ENCODE results near the gene CFAP20.
"Not testable (repeated sequence)": the region's sequence is repeated elsewhere in the genome, so short reads cannot be mapped to it uniquely, and the experiment has no call there.

The CFAP20 gene

GRCh38 chr16:58085171-58085570 lies 44.0 kb downstream of the CFAP20 start:
- Histone ChIP-seq H3K4me3 (ENCODE audit: low read depth, low read length, poor library complexity, severe bottlenecking) (no peak overlapping the region), H3K9me2 (ENCODE audit: low read depth, low read length) (no peaks in the 10 kb centered on the region), H2AFZ (ENCODE audit: low read length) (no peak overlapping the region), H3K36me3 (ENCODE audit: insufficient read depth, low read length) (no peaks in the 10 kb centered on the region), H3K27ac (ENCODE audit: low read depth, low read length, poor library complexity, severe bottlenecking) (no peak overlapping the region), H4K20me1 (ENCODE audit: insufficient read depth, low read length) (no peaks in the 10 kb centered on the region), H3K9me3 (ENCODE audit: low read length) (no peaks in the 10 kb centered on the region), H3K27me3 (ENCODE audit: insufficient read depth, low read length) (no peaks in the 10 kb centered on the region), H3K4me1 (ENCODE audit: insufficient read depth, low read length, severe bottlenecking) (no peaks in the 10 kb centered on the region), H3K4me2 (ENCODE audit: low read length) (no peak overlapping the region), H3K79me2 (ENCODE audit: insufficient read depth, low read length) (no peaks in the 10 kb centered on the region), H3F3A (ENCODE audit: insufficient read depth, low read length) (no peaks in the 10 kb centered on the region), H3K9ac (ENCODE audit: low read length) (no peak overlapping the region)
- TF ChIP-seq CTCF (IDR thresholded peaks at IDR 0.05; ENCODE audit: low read length) (no peak), EZH2 (IDR thresholded peaks at IDR 0.05; ENCODE audit: borderline replicate concordance, low read length) (no peak)

- Histone ChIP-seq H3K27me3 (ENCODE audit: insufficient read depth, low read length) (no peaks in the 10 kb centered on the region), H3K9me2 (ENCODE audit: low read depth, low read length) (no peaks in the 10 kb centered on the region), H3K27ac (ENCODE audit: low read depth, low read length, poor library complexity, severe bottlenecking) (no peak overlapping the region), H3K9me3 (ENCODE audit: low read length) (no peaks in the 10 kb centered on the region), H3K4me1 (ENCODE audit: insufficient read depth, low read length, severe bottlenecking) (no peaks in the 10 kb centered on the region), H3K4me3 (ENCODE audit: low read depth, low read length, poor library complexity, severe bottlenecking) (no peak overlapping the region), H3K9ac (ENCODE audit: low read length) (no peak overlapping the region), H3K36me3 (ENCODE audit: insufficient read depth, low read length) (no peaks in the 10 kb centered on the region), H3F3A (ENCODE audit: insufficient read depth, low read length) (no peaks in the 10 kb centered on the region), H3K4me2 (ENCODE audit: low read length) (no peak overlapping the region), H3K79me2 (ENCODE audit: insufficient read depth, low read length) (no peaks in the 10 kb centered on the region), H4K20me1 (ENCODE audit: insufficient read depth, low read length) (no peaks in the 10 kb centered on the region), H2AFZ (ENCODE audit: low read length) (no peak overlapping the region)
- no peak for TF ChIP-seq EZH2 (IDR thresholded peaks at IDR 0.05; ENCODE audit: borderline replicate concordance, low read length)
- no peak for TF ChIP-seq CTCF (IDR thresholded peaks at IDR 0.05; ENCODE audit: low read length)
Observed at GRCh38 chr16:58084635-58085034, 44.5 kb downstream of the CFAP20 start.

DNA sequence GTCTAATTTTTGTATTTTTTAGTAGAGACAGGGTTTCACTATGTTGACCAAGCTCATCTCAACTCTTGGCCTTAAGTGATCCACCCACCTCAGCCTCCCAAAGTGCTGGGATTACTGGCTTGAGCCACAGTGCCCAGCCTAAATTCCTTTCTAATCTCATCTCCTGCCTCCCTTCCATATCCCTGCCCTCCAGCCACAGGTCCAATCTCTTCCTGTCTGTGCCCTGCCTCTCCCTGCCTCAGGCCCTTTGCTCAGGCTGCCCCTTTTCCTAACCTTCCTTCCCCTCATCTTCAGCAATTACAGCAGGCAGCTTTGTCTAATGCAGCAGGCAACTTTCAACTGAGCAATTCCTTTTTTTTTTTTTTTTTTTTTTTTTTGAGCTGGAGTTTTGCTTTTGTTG lies 46.8 kb downstream of the CFAP20 start:
- H3K4me2 ChIP-seq (ENCODE audit: low read length), result no peak overlapping the region
- H3K27me3 ChIP-seq (ENCODE audit: insufficient read depth, low read length), result no peaks in the 10 kb centered on the region
- no peaks in the 10 kb centered on the region for H3K36me3 ChIP-seq (ENCODE audit: insufficient read depth, low read length)
- H3K9ac ChIP-seq (ENCODE audit: low read length), result no peak overlapping the region
- no peak overlapping the region for H3K4me3 ChIP-seq (ENCODE audit: low read depth, low read length, poor library complexity, severe bottlenecking)
- no peaks in the 10 kb centered on the region for H3K4me1 ChIP-seq (ENCODE audit: insufficient read depth, low read length, severe bottlenecking)
- TF ChIP-seq EZH2 (IDR thresholded peaks at IDR 0.05; ENCODE audit: borderline replicate concordance, low read length) (no peak), CTCF (IDR thresholded peaks at IDR 0.05; ENCODE audit: low read length) (no peak)
- no peaks in the 10 kb centered on the region for H3K79me2 ChIP-seq (ENCODE audit: insufficient read depth, low read length)
- no peak overlapping the region for H2AFZ ChIP-seq (ENCODE audit: low read length)
- no peaks in the 10 kb centered on the region for H4K20me1 ChIP-seq (ENCODE audit: insufficient read depth, low read length)
- H3K9me2 ChIP-seq (ENCODE audit: low read depth, low read length), result no peaks in the 10 kb centered on the region
- H3F3A ChIP-seq (ENCODE audit: insufficient read depth, low read length), result no peaks in the 10 kb centered on the region
- H3K27ac ChIP-seq (ENCODE audit: low read depth, low read length, poor library complexity, severe bottlenecking), result no peak overlapping the region
- no peaks in the 10 kb centered on the region for H3K9me3 ChIP-seq (ENCODE audit: low read length)

- H3K4me1 ChIP-seq (ENCODE audit: insufficient read depth, low read length, severe bottlenecking); H2AFZ ChIP-seq (ENCODE audit: low read length); H3K4me2 ChIP-seq (ENCODE audit: low read length); H3F3A ChIP-seq (ENCODE audit: insufficient read depth, low read length); H3K27ac ChIP-seq (ENCODE audit: low read depth, low read length, poor library complexity, severe bottlenecking); H3K9me3 ChIP-seq (ENCODE audit: low read length); H3K4me3 ChIP-seq (ENCODE audit: low read depth, low read length, poor library complexity, severe bottlenecking); H3K9ac ChIP-seq (ENCODE audit: low read length); H3K36me3 ChIP-seq (ENCODE audit: insufficient read depth, low read length); H3K9me2 ChIP-seq (ENCODE audit: low read depth, low read length); H3K27me3 ChIP-seq (ENCODE audit: insufficient read depth, low read length); H3K79me2 ChIP-seq (ENCODE audit: insufficient read depth, low read length); H4K20me1 ChIP-seq (ENCODE audit: insufficient read depth, low read length): not testable (repeated sequence)
Observed at GRCh38 chr16:58080657-58081056, 48.5 kb downstream of the CFAP20 start.
